WTC11 (cell line): ENCODE results near the gene ARSA. TPM values are rescaled to one million over a fixed set of nuclear protein-coding genes. Genes with fewer than 3 reads are reported as not detected.
"Not testable (repeated sequence)": the region's sequence is repeated elsewhere in the genome, so short reads cannot be mapped to it uniquely, and the experiment has no call there.

Experiments used
- ATAC-seq: fragments of 200-7000 bp; cut with Tn5 transposase; 2 replicates; pipeline ENCODE4 v1.10.0; 2021; ENCODE audit warnings: mild to moderate bottlenecking, moderate library complexity
- CTCF ChIA-PET: fragments of 300-600 bp; sonication (Branson Sonifier 250); formaldehyde crosslinking; loops from one replicate; lab custom pipeline; 2021; ENCODE audit warnings: antibody characterized with exemption; lab: Charles Lee
- POLR2A ChIA-PET: fragments of 350-600 bp; sonication (Branson Sonifier 250); formaldehyde crosslinking; loops from one replicate; lab custom pipeline; 2021; ENCODE audit warnings: antibody characterized with exemption; lab: Charles Lee
- DNase-seq: peaks from one replicate; pipeline ENCODE4 v3.0.0; 2021; ENCODE audit warnings: low spot score
- H3K27ac Mint-ChIP-seq: 2 replicates; pipeline ENCODE4 v1.8.0; 2021; ENCODE audit warnings: mixed read lengths
- H3K27me3 Mint-ChIP-seq: 2 replicates; pipeline ENCODE4 v1.8.0; 2021; ENCODE audit warnings: low read depth, mild to moderate bottlenecking, moderate library complexity, mixed read lengths
- H3K36me3 Mint-ChIP-seq: 2 replicates; pipeline ENCODE4 v1.8.0; 2021; ENCODE audit warnings: mixed read lengths
- H3K4me1 Mint-ChIP-seq: 2 replicates; pipeline ENCODE4 v1.8.0; 2022; ENCODE audit warnings: mixed read lengths
- H3K4me3 Mint-ChIP-seq: 2 replicates; pipeline ENCODE4 v1.8.0; 2021; ENCODE audit warnings: mild to moderate bottlenecking, moderate library complexity, mixed read lengths
- H3K9me3 Mint-ChIP-seq: 2 replicates; pipeline ENCODE4 v1.8.0; 2021; ENCODE audit warnings: mixed read lengths
- ELF4 ChIP-seq: sonication (generic); formaldehyde crosslinking; IDR thresholded peaks from 2 replicates; pipeline ENCODE4 v1.8.1; 2022; ENCODE audit warnings: low read depth, mild to moderate bottlenecking, moderate library complexity, missing genetic modification reagents
- FOXP1 ChIP-seq: sonication (generic); formaldehyde crosslinking; IDR thresholded peaks from 2 replicates; pipeline ENCODE4 v1.8.0; 2022; ENCODE audit warnings: missing genetic modification reagents, mild to moderate bottlenecking, moderate library complexity, borderline replicate concordance
- GABPB1 ChIP-seq: sonication (generic); formaldehyde crosslinking; IDR thresholded peaks from 2 replicates; pipeline ENCODE4 v1.8.1; 2023; ENCODE audit warnings: mild to moderate bottlenecking, missing genetic modification reagents
- GRHL2 ChIP-seq: fragments of 250-450 bp; sonication (Bioruptor Pico); IDR thresholded peaks from 2 replicates; pipeline ENCODE4 v1.8.0; 2022; ENCODE audit warnings: mild to moderate bottlenecking, moderate library complexity; ENCODE audit not compliant: insufficient replicate concordance, severe bottlenecking
- RORB ChIP-seq: fragments of 250-450 bp; sonication (Bioruptor Pico); IDR thresholded peaks from 2 replicates; pipeline ENCODE4 v1.9.0; 2021; ENCODE audit warnings: mild to moderate bottlenecking
- ZNF121 ChIP-seq: sonication (generic); formaldehyde crosslinking; IDR thresholded peaks from 2 replicates; pipeline ENCODE4 v1.8.0; 2023; ENCODE audit warnings: missing genetic modification reagents
- ZNF232 ChIP-seq: sonication (generic); formaldehyde crosslinking; IDR thresholded peaks from 2 replicates; pipeline ENCODE4 v1.8.0; 2022; ENCODE audit warnings: mild to moderate bottlenecking, missing genetic modification reagents
- ZNF423 ChIP-seq: fragments of 250-450 bp; sonication (Bioruptor Pico); IDR thresholded peaks from 2 replicates; pipeline ENCODE4 v2.1.2; 2022; ENCODE audit warnings: mild to moderate bottlenecking, moderate library complexity
- total RNA-seq: library from RNA; stranded (reverse); gene quantifications from 3 replicates; pipeline ENCODE4 v1.2.3, GENCODE V29; 2021
- TF ChIP-seq, protein P1 (sequence below): sonication (generic); formaldehyde crosslinking; IDR thresholded peaks from 2 replicates; pipeline ENCODE4 v1.8.1; 2022; ENCODE audit warnings: low read depth, mild to moderate bottlenecking, moderate library complexity, missing genetic modification reagents, borderline replicate concordance
- TF ChIP-seq, protein P2 (sequence below): sonication (generic); formaldehyde crosslinking; IDR thresholded peaks from 2 replicates; pipeline ENCODE4 v1.8.0; 2022; ENCODE audit warnings: mild to moderate bottlenecking, missing genetic modification reagents
- TF ChIP-seq, protein P3 (sequence below): sonication (generic); formaldehyde crosslinking; IDR thresholded peaks from 2 replicates; pipeline ENCODE4 v1.8.1; 2023; ENCODE audit warnings: mild to moderate bottlenecking, missing genetic modification reagents
- TF ChIP-seq, protein P4 (sequence below): fragments of 250-450 bp; sonication (Bioruptor Pico); IDR thresholded peaks from 2 replicates; pipeline ENCODE4 v1.9.0; 2021; ENCODE audit warnings: mild to moderate bottlenecking, borderline replicate concordance
- TF ChIP-seq, protein P5 (sequence below): sonication (generic); formaldehyde crosslinking; IDR thresholded peaks from 2 replicates; pipeline ENCODE4 v1.8.0; 2023; ENCODE audit warnings: missing genetic modification reagents, mild to moderate bottlenecking, borderline replicate concordance

ARSA gene
- total RNA-seq, 1 experiment from 2014 or later, result 18.8 TPM

DNA sequence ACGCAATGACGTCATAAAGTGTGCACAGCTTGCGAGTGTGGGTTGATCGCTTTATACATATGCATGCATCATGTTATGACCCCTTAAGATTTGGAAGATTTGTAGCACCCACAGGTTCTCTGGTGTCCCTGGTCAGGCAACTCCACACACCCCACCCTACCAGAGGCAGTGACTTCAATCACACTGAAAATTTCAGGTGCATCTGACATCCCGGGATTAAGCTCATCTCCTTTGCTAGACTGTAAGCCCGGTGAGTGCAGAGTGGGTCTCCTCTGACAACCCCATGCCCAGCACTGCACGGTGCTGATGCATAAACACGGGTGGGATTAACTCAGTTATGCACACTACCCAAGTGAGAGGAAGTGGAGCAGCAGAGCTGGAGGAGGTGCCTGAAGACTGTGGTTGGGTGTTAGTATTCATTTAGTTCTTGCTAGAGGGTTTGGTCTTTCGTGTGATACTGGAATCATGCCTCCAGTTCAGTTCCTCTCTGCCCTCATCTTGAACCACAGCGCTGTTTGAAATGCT, 6.5 kb downstream of the ARSA start (continued):
- TF ChIP-seq, protein P1, sequence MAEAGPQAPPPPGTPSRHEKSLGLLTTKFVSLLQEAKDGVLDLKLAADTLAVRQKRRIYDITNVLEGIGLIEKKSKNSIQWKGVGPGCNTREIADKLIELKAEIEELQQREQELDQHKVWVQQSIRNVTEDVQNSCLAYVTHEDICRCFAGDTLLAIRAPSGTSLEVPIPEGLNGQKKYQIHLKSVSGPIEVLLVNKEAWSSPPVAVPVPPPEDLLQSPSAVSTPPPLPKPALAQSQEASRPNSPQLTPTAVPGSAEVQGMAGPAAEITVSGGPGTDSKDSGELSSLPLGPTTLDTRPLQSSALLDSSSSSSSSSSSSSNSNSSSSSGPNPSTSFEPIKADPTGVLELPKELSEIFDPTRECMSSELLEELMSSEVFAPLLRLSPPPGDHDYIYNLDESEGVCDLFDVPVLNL (CRISPR knock-in tag), result no peak
- TF ChIP-seq, all 79 proteins: peak for 0

DNA sequence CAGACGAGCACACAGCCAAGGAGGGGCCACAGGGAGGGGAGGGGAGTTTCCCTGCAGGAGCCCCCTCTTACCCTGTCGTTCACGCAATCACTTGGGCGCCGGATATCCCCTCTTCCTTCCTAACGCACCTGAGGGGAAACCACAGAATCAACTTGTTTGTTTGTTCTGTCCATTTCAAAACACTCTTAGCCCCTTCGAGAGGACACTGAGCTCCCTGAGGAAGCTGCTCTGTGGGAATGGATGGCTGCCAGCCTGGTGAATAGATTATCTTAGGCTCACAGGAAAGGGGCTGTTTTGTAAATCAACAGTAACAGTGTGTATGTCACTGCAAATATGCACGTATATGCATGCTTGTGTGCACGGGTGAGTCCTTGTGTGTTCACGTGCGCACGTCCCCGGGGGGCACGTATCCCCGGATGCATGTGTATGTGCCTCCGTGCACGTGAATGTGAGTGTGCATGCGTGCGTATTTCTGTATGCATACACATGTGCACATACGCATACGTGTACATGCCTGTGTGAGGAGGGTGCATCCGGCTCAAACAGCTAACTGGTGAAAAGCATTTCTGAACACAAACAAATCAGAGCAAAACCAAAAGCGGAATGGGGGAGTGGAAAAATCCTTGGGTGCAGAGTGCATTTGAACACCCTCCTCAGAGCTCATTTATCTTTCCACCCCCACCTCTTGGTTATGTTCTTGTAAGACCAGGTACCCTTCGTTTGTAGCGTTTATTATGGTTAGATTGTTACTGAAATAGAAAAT, 7.2 kb downstream of the ARSA start:
- peak; percentile 93 for ATAC-seq
- Mint-ChIP-seq H3K27ac (no peak overlapping the region), H3K4me3 (peak overlapping the region; percentile 57), H3K36me3 (no peaks in the 10 kb centered on the region), H3K9me3 (no peaks in the 10 kb centered on the region), H3K27me3 (peaks cover 16% of the 10 kb centered on the region; the same call in 1 of the 2 replicates), H3K4me1 (peaks cover 24% of the 10 kb centered on the region)
- ChIA-PET CTCF (interaction anchor here (0.6 to 2.9 kb wide), 36 partner anchors 8 to 624 kb away, joined by 3 to 33 read pairs (median 4); partner anchors contain the start of genes CHKB, HDAC10, LMF2 and MIOX), POLR2A (interaction anchor here (0.5 to 1.2 kb wide), 3 partner anchors 23 to 179 kb away, joined by 3 to 5 read pairs (median 4); no protein-coding TSS in a partner anchor)
- no peak for TF ChIP-seq ZNF121 (CRISPR knock-in tag)
- 0 out of 2 replicates have a peak, but pooled peaks have one; percentile 7 for TF ChIP-seq GABPB1 (CRISPR knock-in tag)
- TF ChIP-seq, protein P2, sequence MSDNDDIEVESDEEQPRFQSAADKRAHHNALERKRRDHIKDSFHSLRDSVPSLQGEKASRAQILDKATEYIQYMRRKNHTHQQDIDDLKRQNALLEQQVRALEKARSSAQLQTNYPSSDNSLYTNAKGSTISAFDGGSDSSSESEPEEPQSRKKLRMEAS (CRISPR knock-in tag), result no peak
- TF ChIP-seq GRHL2 (CRISPR knock-in tag), result no peak
- TF ChIP-seq, protein P3, sequence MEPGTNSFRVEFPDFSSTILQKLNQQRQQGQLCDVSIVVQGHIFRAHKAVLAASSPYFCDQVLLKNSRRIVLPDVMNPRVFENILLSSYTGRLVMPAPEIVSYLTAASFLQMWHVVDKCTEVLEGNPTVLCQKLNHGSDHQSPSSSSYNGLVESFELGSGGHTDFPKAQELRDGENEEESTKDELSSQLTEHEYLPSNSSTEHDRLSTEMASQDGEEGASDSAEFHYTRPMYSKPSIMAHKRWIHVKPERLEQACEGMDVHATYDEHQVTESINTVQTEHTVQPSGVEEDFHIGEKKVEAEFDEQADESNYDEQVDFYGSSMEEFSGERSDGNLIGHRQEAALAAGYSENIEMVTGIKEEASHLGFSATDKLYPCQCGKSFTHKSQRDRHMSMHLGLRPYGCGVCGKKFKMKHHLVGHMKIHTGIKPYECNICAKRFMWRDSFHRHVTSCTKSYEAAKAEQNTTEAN (CRISPR knock-in tag), result no peak
- peak; percentile 92 for DNase-seq

DNA sequence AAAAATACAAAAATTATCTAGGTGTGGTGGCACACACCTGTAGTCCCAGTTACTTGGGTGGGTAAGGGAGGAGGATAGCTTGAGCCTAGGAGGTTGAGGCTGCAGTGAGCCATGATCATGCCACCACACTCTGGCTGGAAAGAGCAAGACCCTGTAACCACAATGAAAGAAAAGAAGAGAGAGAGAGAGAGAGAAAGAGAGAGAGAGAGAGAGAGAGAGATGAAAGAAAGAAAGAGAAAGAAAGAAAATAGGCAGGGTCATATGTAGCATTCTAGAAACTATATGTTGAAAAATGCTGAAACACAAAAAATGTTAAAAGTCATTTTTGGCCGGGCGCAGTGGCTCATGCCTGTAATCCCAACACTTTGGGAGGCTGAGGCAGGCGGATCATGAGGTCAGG, 13.7 kb downstream of the ARSA start:
- H3K4me3 Mint-ChIP-seq, ATAC-seq, H3K9me3 Mint-ChIP-seq, H3K27ac Mint-ChIP-seq, DNase-seq, H3K36me3 Mint-ChIP-seq: not testable (repeated sequence)
- CTCF ChIA-PET, result interaction anchor here (0.6 kb wide), 2 partner anchors 76 to 89 kb away, joined by 3 to 4 read pairs; partner anchors contain the start of gene SCO2
- POLR2A ChIA-PET, result interaction anchor here (0.6 kb wide), 1 partner anchor 13 kb away, joined by 3 read pairs; no protein-coding TSS in a partner anchor
- Mint-ChIP-seq H3K27me3 (peaks cover 21% of the 10 kb centered on the region), H3K4me1 (peaks cover 14% of the 10 kb centered on the region)

DNA sequence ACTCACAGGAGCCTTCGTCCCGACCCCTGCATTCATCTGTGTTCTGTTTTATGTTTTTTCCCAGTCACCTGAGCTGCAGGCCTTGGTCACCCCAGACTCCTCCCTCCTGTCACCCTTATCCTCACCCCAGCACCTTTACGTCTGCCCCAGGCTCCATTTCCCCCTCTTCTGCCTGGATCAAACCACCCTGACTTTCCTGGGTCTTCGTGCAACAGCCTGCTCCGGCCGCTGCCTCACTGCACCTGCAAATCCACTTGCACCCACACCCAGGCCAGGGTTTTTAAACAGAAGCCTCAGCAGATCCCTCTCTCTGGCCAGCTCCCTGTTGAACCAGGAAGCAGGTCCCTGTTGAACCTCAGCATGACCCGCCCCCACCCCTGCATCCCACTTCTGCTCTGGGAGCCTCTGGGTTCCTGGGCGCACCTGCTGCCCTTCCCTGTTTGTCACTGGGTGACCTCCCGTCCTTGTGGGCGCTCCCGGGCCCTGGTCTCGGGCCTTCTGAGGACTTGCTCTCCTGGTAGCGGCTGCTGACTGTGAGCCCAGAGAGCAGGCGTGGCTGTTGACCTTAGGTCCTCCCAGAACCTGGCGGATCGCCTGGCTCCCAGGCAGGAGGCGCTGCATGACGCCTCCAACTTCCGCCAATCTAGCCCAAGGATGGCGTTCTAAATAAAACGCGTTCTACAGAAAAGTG, 14.5 kb downstream of the ARSA start:
- peaks cover 14% of the 10 kb centered on the region for H3K4me1 Mint-ChIP-seq
- H3K36me3 Mint-ChIP-seq, result no peaks in the 10 kb centered on the region
- peaks cover 18% of the 10 kb centered on the region for H3K27me3 Mint-ChIP-seq
- CTCF ChIA-PET, result interaction anchor here (1.0 to 2.5 kb wide), 6 partner anchors 13 to 114 kb away, joined by 3 to 12 read pairs (median 4); partner anchors contain the start of genes SCO2 and SYCE3
- DNase-seq (no peak), ATAC-seq (peak; percentile 56)
- POLR2A ChIA-PET, result no interaction called here
- H3K27ac Mint-ChIP-seq, result no peak overlapping the region
- H3K4me3 Mint-ChIP-seq, result no peak overlapping the region
- no peaks in the 10 kb centered on the region for H3K9me3 Mint-ChIP-seq
- TF ChIP-seq, protein P4, sequence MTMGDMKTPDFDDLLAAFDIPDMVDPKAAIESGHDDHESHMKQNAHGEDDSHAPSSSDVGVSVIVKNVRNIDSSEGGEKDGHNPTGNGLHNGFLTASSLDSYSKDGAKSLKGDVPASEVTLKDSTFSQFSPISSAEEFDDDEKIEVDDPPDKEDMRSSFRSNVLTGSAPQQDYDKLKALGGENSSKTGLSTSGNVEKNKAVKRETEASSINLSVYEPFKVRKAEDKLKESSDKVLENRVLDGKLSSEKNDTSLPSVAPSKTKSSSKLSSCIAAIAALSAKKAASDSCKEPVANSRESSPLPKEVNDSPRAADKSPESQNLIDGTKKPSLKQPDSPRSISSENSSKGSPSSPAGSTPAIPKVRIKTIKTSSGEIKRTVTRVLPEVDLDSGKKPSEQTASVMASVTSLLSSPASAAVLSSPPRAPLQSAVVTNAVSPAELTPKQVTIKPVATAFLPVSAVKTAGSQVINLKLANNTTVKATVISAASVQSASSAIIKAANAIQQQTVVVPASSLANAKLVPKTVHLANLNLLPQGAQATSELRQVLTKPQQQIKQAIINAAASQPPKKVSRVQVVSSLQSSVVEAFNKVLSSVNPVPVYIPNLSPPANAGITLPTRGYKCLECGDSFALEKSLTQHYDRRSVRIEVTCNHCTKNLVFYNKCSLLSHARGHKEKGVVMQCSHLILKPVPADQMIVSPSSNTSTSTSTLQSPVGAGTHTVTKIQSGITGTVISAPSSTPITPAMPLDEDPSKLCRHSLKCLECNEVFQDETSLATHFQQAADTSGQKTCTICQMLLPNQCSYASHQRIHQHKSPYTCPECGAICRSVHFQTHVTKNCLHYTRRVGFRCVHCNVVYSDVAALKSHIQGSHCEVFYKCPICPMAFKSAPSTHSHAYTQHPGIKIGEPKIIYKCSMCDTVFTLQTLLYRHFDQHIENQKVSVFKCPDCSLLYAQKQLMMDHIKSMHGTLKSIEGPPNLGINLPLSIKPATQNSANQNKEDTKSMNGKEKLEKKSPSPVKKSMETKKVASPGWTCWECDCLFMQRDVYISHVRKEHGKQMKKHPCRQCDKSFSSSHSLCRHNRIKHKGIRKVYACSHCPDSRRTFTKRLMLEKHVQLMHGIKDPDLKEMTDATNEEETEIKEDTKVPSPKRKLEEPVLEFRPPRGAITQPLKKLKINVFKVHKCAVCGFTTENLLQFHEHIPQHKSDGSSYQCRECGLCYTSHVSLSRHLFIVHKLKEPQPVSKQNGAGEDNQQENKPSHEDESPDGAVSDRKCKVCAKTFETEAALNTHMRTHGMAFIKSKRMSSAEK (CRISPR knock-in tag), result no peak
- TF ChIP-seq ZNF232 (CRISPR knock-in tag) (no peak), ELF4 (CRISPR knock-in tag) (no peak), ZNF423 (CRISPR knock-in tag) (no peak), FOXP1 (no peak), RORB (CRISPR knock-in tag) (no peak)
- TF ChIP-seq, protein P5, sequence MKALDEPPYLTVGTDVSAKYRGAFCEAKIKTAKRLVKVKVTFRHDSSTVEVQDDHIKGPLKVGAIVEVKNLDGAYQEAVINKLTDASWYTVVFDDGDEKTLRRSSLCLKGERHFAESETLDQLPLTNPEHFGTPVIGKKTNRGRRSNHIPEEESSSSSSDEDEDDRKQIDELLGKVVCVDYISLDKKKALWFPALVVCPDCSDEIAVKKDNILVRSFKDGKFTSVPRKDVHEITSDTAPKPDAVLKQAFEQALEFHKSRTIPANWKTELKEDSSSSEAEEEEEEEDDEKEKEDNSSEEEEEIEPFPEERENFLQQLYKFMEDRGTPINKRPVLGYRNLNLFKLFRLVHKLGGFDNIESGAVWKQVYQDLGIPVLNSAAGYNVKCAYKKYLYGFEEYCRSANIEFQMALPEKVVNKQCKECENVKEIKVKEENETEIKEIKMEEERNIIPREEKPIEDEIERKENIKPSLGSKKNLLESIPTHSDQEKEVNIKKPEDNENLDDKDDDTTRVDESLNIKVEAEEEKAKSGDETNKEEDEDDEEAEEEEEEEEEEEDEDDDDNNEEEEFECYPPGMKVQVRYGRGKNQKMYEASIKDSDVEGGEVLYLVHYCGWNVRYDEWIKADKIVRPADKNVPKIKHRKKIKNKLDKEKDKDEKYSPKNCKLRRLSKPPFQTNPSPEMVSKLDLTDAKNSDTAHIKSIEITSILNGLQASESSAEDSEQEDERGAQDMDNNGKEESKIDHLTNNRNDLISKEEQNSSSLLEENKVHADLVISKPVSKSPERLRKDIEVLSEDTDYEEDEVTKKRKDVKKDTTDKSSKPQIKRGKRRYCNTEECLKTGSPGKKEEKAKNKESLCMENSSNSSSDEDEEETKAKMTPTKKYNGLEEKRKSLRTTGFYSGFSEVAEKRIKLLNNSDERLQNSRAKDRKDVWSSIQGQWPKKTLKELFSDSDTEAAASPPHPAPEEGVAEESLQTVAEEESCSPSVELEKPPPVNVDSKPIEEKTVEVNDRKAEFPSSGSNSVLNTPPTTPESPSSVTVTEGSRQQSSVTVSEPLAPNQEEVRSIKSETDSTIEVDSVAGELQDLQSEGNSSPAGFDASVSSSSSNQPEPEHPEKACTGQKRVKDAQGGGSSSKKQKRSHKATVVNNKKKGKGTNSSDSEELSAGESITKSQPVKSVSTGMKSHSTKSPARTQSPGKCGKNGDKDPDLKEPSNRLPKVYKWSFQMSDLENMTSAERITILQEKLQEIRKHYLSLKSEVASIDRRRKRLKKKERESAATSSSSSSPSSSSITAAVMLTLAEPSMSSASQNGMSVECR (CRISPR knock-in tag), result no peak
